Right renal pelvis (tissue), 4 donors: ENCODE data around the gene OR10S1. TPM values are rescaled to one million over a fixed set of nuclear protein-coding genes. Genes with fewer than 3 reads are reported as not detected.
"Not testable (repeated sequence)": the region's sequence is repeated elsewhere in the genome, so short reads cannot be mapped to it uniquely, and the experiment has no call there.

Source experiments
- DNase-seq, 4 donors: peaks; one replicate each; pipeline ENCODE4 v3.0.0-alpha.2; 2013; ENCODE audit warnings: low read depth in 4 of 4, low spot score in 3 of 4, missing footprints in 1 of 4
- polyA plus RNA-seq, 4 donors: library from polyadenylated mRNA; unstranded; fragments of 120-200 nt; gene quantifications; one replicate each; pipeline ENCODE4 v1.2.1, GENCODE V29; 2013; ENCODE audit not compliant: insufficient read length in 4 of 4

The OR10S1 gene
- not detected for polyA plus RNA-seq

GRCh38 chr11:123977731-123978347 lies at the start of gene OR10S1:
Gene OR10S1 (minus strand): TSS chr11:123977781. CDS start chr11:123977664, 117 bp downstream.
- no peak for DNase-seq

GRCh38 chr11:124026498-124026897 lies 48.9 kb upstream of the OR10S1 start, which contains the start of gene OR10G8:
Gene OR10G8 (plus strand): TSS chr11:124026798. CDS start chr11:124029623, 2,825 bp downstream.
- DNase-seq, result no peak

GRCh38 chr11:124015837-124016236 lies 38.3 kb upstream of the OR10S1 start:
- DNase-seq, result not testable (repeated sequence)

GRCh38 chr11:124012697-124013096 lies 35.1 kb upstream of the OR10S1 start, which contains the start of gene OR10G4:
Gene OR10G4 (plus strand): TSS chr11:124012997. CDS start chr11:124015575, 2,578 bp downstream.
- DNase-seq, result no peak

- no peak for DNase-seq
These were observed 17.5 kb upstream of the OR10S1 start, which contains the start of gene OR10G6 for GRCh38 chr11:123995119-123995518. Gene OR10G6 (minus strand): TSS chr11:123995161. CDS start chr11:123995161, 0 bp downstream.

GRCh38 chr11:123979311-123979710 lies 1.7 kb upstream of the OR10S1 start:
- DNase-seq, result no peak

GRCh38 chr11:123976770-123977560 lies 616 bp downstream of the OR10S1 start:
- no peak for DNase-seq

- no peak for DNase-seq
These were observed 3.8 kb downstream of the OR10S1 start for GRCh38 chr11:123973816-123974215.

- DNase-seq, result no peak
These were observed 20.8 kb downstream of the OR10S1 start for GRCh38 chr11:123956752-123957151.

- DNase-seq, result no peak
These were observed 32.4 kb downstream of the OR10S1 start for GRCh38 chr11:123945132-123945531.

GRCh38 chr11:123943738-123944137 lies 33.8 kb downstream of the OR10S1 start, which contains the start of gene OR6T1:
Gene OR6T1 (minus strand): TSS chr11:123943838. CDS start chr11:123943838, 0 bp downstream.
- no peak for DNase-seq

- no peak for DNase-seq
These were observed 35.2 kb downstream of the OR10S1 start for GRCh38 chr11:123942413-123942812.

GRCh38 chr11:123939317-123939716 lies 38.3 kb downstream of the OR10S1 start, which contains the start of gene OR4D5:
Gene OR4D5 (plus strand): TSS chr11:123939617. CDS start chr11:123939617, 0 bp downstream.
- DNase-seq, result no peak

Other genes with a start within 250 kb of the OR10S1 start
- gene ZNF202, start 236.1 kb downstream of the OR10S1 start, polyA plus RNA-seq, result 10 to 100 TPM; 15.6 to 19.7 (median 17.7) TPM
- not detected for gene OR6X1, start 223.3 kb downstream of the OR10S1 start, polyA plus RNA-seq
- gene OR6M1, start 171.4 kb downstream of the OR10S1 start, polyA plus RNA-seq, result not detected
- not detected for gene TMEM225, start 92.1 kb downstream of the OR10S1 start, polyA plus RNA-seq
- under 1 TPM in 1 of 4 donors, not detected in 3; 0.01 TPM for gene OR8D4, start 75.6 kb downstream of the OR10S1 start, polyA plus RNA-seq
- not detected for gene OR4D5, start 38.2 kb downstream of the OR10S1 start, polyA plus RNA-seq
- gene OR6T1, start 33.9 kb downstream of the OR10S1 start, polyA plus RNA-seq, result not detected
- gene OR10G6, start 17.4 kb upstream of the OR10S1 start, polyA plus RNA-seq, result not detected
- not detected for gene OR10G4, start 35.2 kb upstream of the OR10S1 start, polyA plus RNA-seq
- not detected for gene OR10G9, start 45.2 kb upstream of the OR10S1 start, polyA plus RNA-seq
- not detected for gene OR10G8, start 49.0 kb upstream of the OR10S1 start, polyA plus RNA-seq
- not detected for gene OR10G7, start 63.5 kb upstream of the OR10S1 start, polyA plus RNA-seq
- gene VWA5A, start 137.7 kb upstream of the OR10S1 start, polyA plus RNA-seq, result 10 to 100 TPM; 12.8 to 16.8 (median 15.9) TPM
- not detected for gene OR10D3, start 205.6 kb upstream of the OR10S1 start, polyA plus RNA-seq